ENCODE results near the gene PRKACB.
"Not testable (repeated sequence)": the region's sequence is repeated elsewhere in the genome, so short reads cannot be mapped to it uniquely, and the experiment has no call there.

Gene PRKACB

GRCh38 chr1:84224905-84225304, 80.8 kb downstream of the PRKACB start:
- Histone ChIP-seq H3K9me3 (ENCODE audit: severe bottlenecking) (no peaks in the 10 kb centered on the region), H3K36me3 (no peaks in the 10 kb centered on the region), H3K27me3 (ENCODE audit: insufficient read depth, low read depth, severe bottlenecking) (no peaks in the 10 kb centered on the region), H3K4me3 (ENCODE audit: low read depth, low read length) (no peak overlapping the region), H3K27ac (no peak overlapping the region)
- no peak for TF ChIP-seq CTCF (IDR thresholded peaks at IDR 0.05; ENCODE audit: low read depth, low read length)
- DNase-seq = no peak

DNA sequence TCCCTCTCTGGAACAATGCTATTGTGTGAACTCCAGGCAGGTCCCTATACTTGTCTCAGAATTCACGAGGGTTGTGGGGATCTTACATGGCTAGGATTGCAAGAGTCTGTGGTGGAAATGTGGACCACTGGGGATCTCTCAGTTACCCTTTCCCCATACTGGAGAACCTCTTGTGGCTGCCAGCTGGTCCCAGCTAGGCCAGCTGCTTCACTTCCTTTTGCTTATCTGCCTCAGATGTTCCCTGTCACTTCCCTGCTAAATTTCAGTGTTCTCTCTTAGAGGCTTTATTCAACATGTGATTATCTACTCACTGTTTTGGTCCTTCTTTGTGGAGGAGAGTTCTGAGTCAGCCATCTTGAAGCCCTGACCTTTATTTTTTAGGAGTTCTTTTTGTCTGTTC, 81.6 kb downstream of the PRKACB start:
- H3K36me3 ChIP-seq = no peaks in the 10 kb centered on the region
- no peak overlapping the region for H3K4me3 ChIP-seq (ENCODE audit: low read depth, low read length)
- TF ChIP-seq CTCF (IDR thresholded peaks at IDR 0.05; ENCODE audit: low read depth, low read length) = no peak
- H3K27ac ChIP-seq = no peak overlapping the region
- H3K9me3 ChIP-seq (ENCODE audit: severe bottlenecking) = no peaks in the 10 kb centered on the region
- no peak for DNase-seq
- no peaks in the 10 kb centered on the region for H3K27me3 ChIP-seq (ENCODE audit: insufficient read depth, low read depth, severe bottlenecking)

- H3K27me3 ChIP-seq (ENCODE audit: insufficient read depth, low read depth, severe bottlenecking); H3K4me3 ChIP-seq (ENCODE audit: low read depth, low read length); H3K36me3 ChIP-seq; H3K9me3 ChIP-seq (ENCODE audit: severe bottlenecking); DNase-seq; H3K27ac ChIP-seq: not testable (repeated sequence)
These were observed 88.6 kb downstream of the PRKACB start for GRCh38 chr1:84232676-84233075.

GRCh38 chr1:84236256-84236655, 92.2 kb downstream of the PRKACB start:
- H3K36me3 ChIP-seq = no peaks in the 10 kb centered on the region; the same call in 1 of the 2 replicates
- no peak for DNase-seq
- no peaks in the 10 kb centered on the region for H3K27me3 ChIP-seq (ENCODE audit: insufficient read depth, low read depth, severe bottlenecking)
- no peak for TF ChIP-seq CTCF (IDR thresholded peaks at IDR 0.05; ENCODE audit: low read depth, low read length)
- no peak overlapping the region for H3K4me3 ChIP-seq (ENCODE audit: low read depth, low read length)
- H3K9me3 ChIP-seq (ENCODE audit: severe bottlenecking) = no peaks in the 10 kb centered on the region
- H3K27ac ChIP-seq = no peak overlapping the region

GRCh38 chr1:84242641-84243040, 98.6 kb downstream of the PRKACB start:
- Histone ChIP-seq H3K36me3 (no peaks in the 10 kb centered on the region; the same call in 1 of the 2 replicates), H3K4me3 (ENCODE audit: low read depth, low read length) (no peak overlapping the region), H3K9me3 (ENCODE audit: severe bottlenecking) (no peaks in the 10 kb centered on the region), H3K27ac (no peak overlapping the region), H3K27me3 (ENCODE audit: insufficient read depth, low read depth, severe bottlenecking) (no peaks in the 10 kb centered on the region)
- TF ChIP-seq CTCF (IDR thresholded peaks at IDR 0.05; ENCODE audit: low read depth, low read length) = no peak
- DNase-seq = no peak

DNA sequence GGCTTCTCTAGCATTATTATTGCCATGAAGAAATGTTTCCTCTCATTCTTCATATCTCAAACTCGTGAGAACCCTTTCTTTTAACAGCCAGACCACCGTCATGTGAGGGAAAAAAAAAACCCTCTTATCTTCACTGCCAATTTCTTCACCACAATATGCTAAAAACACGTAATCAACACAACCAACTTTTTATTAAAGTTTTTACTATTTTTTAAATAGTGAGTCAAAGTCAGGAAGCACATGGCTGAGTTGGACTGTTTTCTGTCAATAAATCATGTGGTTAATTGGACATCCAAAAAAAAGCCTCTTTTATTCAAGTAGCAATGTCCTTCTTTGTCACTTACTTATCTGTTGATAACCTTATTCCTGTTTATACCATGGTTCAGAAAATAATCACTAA, 101.5 kb downstream of the PRKACB start:
- H3K4me3 ChIP-seq (ENCODE audit: low read depth, low read length) = no peak overlapping the region
- H3K27me3 ChIP-seq (ENCODE audit: insufficient read depth, low read depth, severe bottlenecking) = no peaks in the 10 kb centered on the region
- no peak for TF ChIP-seq CTCF (IDR thresholded peaks at IDR 0.05; ENCODE audit: low read depth, low read length)
- no peak for DNase-seq
- peaks cover 6% of the 10 kb centered on the region for H3K9me3 ChIP-seq (ENCODE audit: severe bottlenecking)
- H3K36me3 ChIP-seq = no peaks in the 10 kb centered on the region
- no peak overlapping the region for H3K27ac ChIP-seq
